RWPE1 (cell line): ENCODE measurements around the gene CASTOR1.
A peak's percentile ranks its signal among the peaks of the same experiment; 100 is the strongest.

ENCODE experiments used
- CTCF ChIA-PET: fragments of 350-600 bp; sonication (Branson Sonifier 250); formaldehyde crosslinking; extraction: SDS; loops from one replicate; lab custom pipeline; 2021; lab: Yijun Ruan, JAX
- POLR2A ChIA-PET: fragments of 400-600 bp; formaldehyde crosslinking; extraction: SDS; loops from one replicate; lab custom pipeline; 2020; ENCODE audit warnings: antibody characterized with exemption; ENCODE audit not compliant: low non-redundant PET; lab: Yijun Ruan, JAX
- DNase-seq: peaks from one replicate; pipeline ENCODE4 v3.0.0; 2012; ENCODE audit warnings: low spot score
- H3K27ac ChIP-seq: fragments of 450-650 bp; 2 replicates; pipeline ENCODE4 v1.5.1; 2017
- CTCF ChIP-seq: fragments of 450-650 bp; conservative IDR thresholded peaks from 2 replicates; pipeline ENCODE4 v1.5.1; 2017; ENCODE audit warnings: low read depth, mild to moderate bottlenecking

Gene CASTOR1

GRCh38 chr22:30238661-30239487, 50.4 kb downstream of the CASTOR1 start:
- ChIA-PET CTCF (no interaction called here), POLR2A (no interaction called here)
- peak overlapping the region; percentile 10 for H3K27ac ChIP-seq
- no peak for DNase-seq
- no peak for TF ChIP-seq CTCF

- peak overlapping the region; percentile 10 for H3K27ac ChIP-seq
- DNase-seq, result no peak
- ChIA-PET POLR2A (no interaction called here), CTCF (no interaction called here)
- TF ChIP-seq CTCF, result no peak
Observed at GRCh38 chr22:30238136-30238535, 51.2 kb downstream of the CASTOR1 start.

- no peak for TF ChIP-seq CTCF
- ChIA-PET CTCF (interaction anchor here (0.6 kb wide), 1 partner anchor 51 kb away, joined by 3 read pairs; no protein-coding TSS in a partner anchor), POLR2A (no interaction called here)
- no peak for DNase-seq
- H3K27ac ChIP-seq, result no peak overlapping the region
Observed at GRCh38 chr22:30236875-30237274, 52.4 kb downstream of the CASTOR1 start.

GRCh38 chr22:30235687-30236170, 53.6 kb downstream of the CASTOR1 start:
- ChIA-PET POLR2A (no interaction called here), CTCF (no interaction called here)
- peak overlapping the region; percentile 73 for H3K27ac ChIP-seq
- peak; percentile 63 for DNase-seq
- TF ChIP-seq CTCF, result no peak
